Endodermal cell (in vitro differentiated cells): Measurements from ENCODE around the gene FAM72D. TPM values are rescaled to one million over a fixed set of nuclear protein-coding genes. Genes with fewer than 3 reads are reported as not detected.
"Not testable (repeated sequence)": the region's sequence is repeated elsewhere in the genome, so short reads cannot be mapped to it uniquely, and the experiment has no call there.

Experiments used
- DNase-seq: peaks from one replicate; pipeline ENCODE4 v3.0.0-alpha.2; 2017
- H3K27ac ChIP-seq: 2 replicates; pipeline ENCODE4 v1.5.1; 2013; ENCODE audit warnings: mild to moderate bottlenecking, low read depth, low read length, moderate library complexity
- H3K27me3 ChIP-seq: 2 replicates; pipeline ENCODE4 v1.6.1; 2013; ENCODE audit warnings: mild to moderate bottlenecking, low read length, moderate library complexity; ENCODE audit not compliant: insufficient read depth, control insufficient read depth, poor library complexity, severe bottlenecking
- H3K36me3 ChIP-seq: 2 replicates; pipeline ENCODE4 v1.7.0; 2013; ENCODE audit warnings: mild to moderate bottlenecking, low read length, moderate library complexity; ENCODE audit not compliant: control insufficient read depth, insufficient read depth
- H3K4me1 ChIP-seq: one replicate; pipeline ENCODE4 v1.7.0; 2013; ENCODE audit warnings: low read length; ENCODE audit not compliant: control insufficient read depth, insufficient read depth
- H3K4me3 ChIP-seq: 2 replicates; pipeline ENCODE4 v1.5.1; 2013; ENCODE audit warnings: mild to moderate bottlenecking, low read length, moderate library complexity
- H3K9ac ChIP-seq: 2 replicates; pipeline ENCODE4 v1.6.1; 2013; ENCODE audit warnings: mild to moderate bottlenecking, low read length, moderate library complexity; ENCODE audit not compliant: poor library complexity, severe bottlenecking; ENCODE audit errors: extremely low read depth
- H3K9me3 ChIP-seq: 2 replicates; pipeline ENCODE4 v1.6.1; 2013; ENCODE audit warnings: mild to moderate bottlenecking, low read length, moderate library complexity; ENCODE audit not compliant: control insufficient read depth
- H3K27ac Mint-ChIP-seq: 2 replicates; pipeline ENCODE4 v1.8.0; 2020; ENCODE audit warnings: mixed read lengths
- H3K27me3 Mint-ChIP-seq: 2 replicates; pipeline ENCODE4 v1.8.0; 2021; ENCODE audit warnings: mild to moderate bottlenecking, mixed read lengths; ENCODE audit not compliant: insufficient read depth
- H3K36me3 Mint-ChIP-seq: 2 replicates; pipeline ENCODE4 v1.8.0; 2020; ENCODE audit warnings: low read depth, mixed read lengths
- H3K4me1 Mint-ChIP-seq: 2 replicates; pipeline ENCODE4 v1.8.0; 2020; ENCODE audit warnings: mixed read lengths
- H3K4me3 Mint-ChIP-seq: 2 replicates; pipeline ENCODE4 v1.8.0; 2020; ENCODE audit warnings: mild to moderate bottlenecking, moderate library complexity, mixed read lengths
- H3K9me3 Mint-ChIP-seq: 2 replicates; pipeline ENCODE4 v1.8.0; 2020; ENCODE audit warnings: mild to moderate bottlenecking, mixed read lengths
- WGBS, 2 experiments: methylation state at CpG; one replicate each; pipeline versions ENCODE4 v1.1.5 to v1.1.7; 2013; ENCODE audit warnings: missing lambda C conversion rate in 2 of 2, mixed read lengths in 1 of 2; ENCODE audit not compliant: insufficient coverage in 1 of 2, insufficient read length in 1 of 2; 5-methylcytosine and 5-hydroxymethylcytosine counted together
- total RNA-seq, 2 donors: library from RNA; stranded (reverse); fragmentation: NEBNext Ultra II Directional in 1 of 2; extraction: Animal tissue kit (Norgen Biotek cat#: 25700) in 1 of 2; gene quantifications; 2 replicates in 1 of 2; 3 replicates in 1 of 2; pipeline ENCODE4 v1.2.1, GENCODE V29; 2021

FAM72D gene
- total RNA-seq, 2 donors from 2014 or later: 4.1 to 9.4 TPM

DNA sequence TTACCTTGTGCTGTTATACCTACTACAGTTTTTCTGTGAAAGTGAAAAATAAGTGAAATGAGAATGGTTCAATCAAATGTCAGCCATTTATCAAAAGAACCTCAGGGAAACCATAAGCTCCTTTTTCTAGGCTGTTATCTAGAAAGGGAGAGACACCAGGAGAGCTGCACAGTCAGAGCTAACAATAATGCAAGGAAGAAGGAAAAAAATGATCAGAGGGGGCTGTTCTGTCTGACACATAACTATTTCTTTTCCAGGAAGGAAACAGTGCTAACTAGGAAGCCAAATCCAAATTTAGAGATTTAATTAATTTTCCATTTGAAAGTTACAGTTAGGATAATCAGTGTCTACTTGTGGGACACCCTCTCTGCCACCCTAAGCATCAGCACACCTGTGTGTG lies 31.4 kb downstream of the FAM72D start:
- not testable (repeated sequence) for H3K27ac ChIP-seq, H3K9ac ChIP-seq, H3K36me3 Mint-ChIP-seq, H3K4me1 ChIP-seq, H3K27ac Mint-ChIP-seq, H3K27me3 Mint-ChIP-seq, H3K9me3 ChIP-seq, H3K36me3 ChIP-seq, H3K4me3 Mint-ChIP-seq, H3K4me1 Mint-ChIP-seq, H3K4me3 ChIP-seq, DNase-seq, H3K27me3 ChIP-seq, H3K9me3 Mint-ChIP-seq

GRCh38 chr1:145128697-145129469 lies 33.1 kb downstream of the FAM72D start:
- not testable (repeated sequence) for H3K4me1 Mint-ChIP-seq, H3K36me3 ChIP-seq, H3K4me1 ChIP-seq, H3K27me3 ChIP-seq, H3K4me3 ChIP-seq, H3K9me3 Mint-ChIP-seq, H3K9ac ChIP-seq, H3K36me3 Mint-ChIP-seq, H3K27me3 Mint-ChIP-seq, H3K4me3 Mint-ChIP-seq, H3K9me3 ChIP-seq, H3K27ac Mint-ChIP-seq, H3K27ac ChIP-seq
- 78 to 84% methylated on average over 7 to 12 of the region's 14 CpGs for WGBS, 2 experiments
- peak; percentile 77 for DNase-seq

GRCh38 chr1:145134476-145134875 lies 38.7 kb downstream of the FAM72D start:
- not testable (repeated sequence) for H3K9ac ChIP-seq, H3K27me3 ChIP-seq, H3K4me1 ChIP-seq, H3K27ac ChIP-seq, H3K9me3 ChIP-seq, H3K4me3 ChIP-seq, DNase-seq, H3K36me3 ChIP-seq, H3K27ac Mint-ChIP-seq, H3K36me3 Mint-ChIP-seq, H3K9me3 Mint-ChIP-seq, H3K4me1 Mint-ChIP-seq, H3K4me3 Mint-ChIP-seq, H3K27me3 Mint-ChIP-seq
- no CpG with 5 or more reads among the region's 1 CpG for WGBS, 2 experiments

GRCh38 chr1:145140549-145140948 lies 44.8 kb downstream of the FAM72D start:
- not testable (repeated sequence) for H3K4me3 Mint-ChIP-seq, H3K4me1 ChIP-seq, H3K36me3 ChIP-seq, H3K4me3 ChIP-seq, H3K27me3 Mint-ChIP-seq, H3K9me3 ChIP-seq, H3K27ac ChIP-seq, H3K9ac ChIP-seq, H3K4me1 Mint-ChIP-seq, H3K27ac Mint-ChIP-seq, H3K36me3 Mint-ChIP-seq, DNase-seq, H3K27me3 ChIP-seq, H3K9me3 Mint-ChIP-seq
- WGBS, 2 experiments: no CpG with 5 or more reads among the region's 2 CpGs

GRCh38 chr1:145144264-145144913 lies 48.6 kb downstream of the FAM72D start:
- not testable (repeated sequence) for H3K27ac ChIP-seq, H3K4me3 ChIP-seq, H3K9me3 Mint-ChIP-seq, H3K4me1 ChIP-seq, H3K27me3 ChIP-seq, H3K27ac Mint-ChIP-seq, H3K4me1 Mint-ChIP-seq, H3K36me3 Mint-ChIP-seq, H3K36me3 ChIP-seq, H3K9ac ChIP-seq, H3K4me3 Mint-ChIP-seq, H3K9me3 ChIP-seq, DNase-seq, H3K27me3 Mint-ChIP-seq
- WGBS, 2 experiments: no CpG with 5 or more reads among the region's 3 CpGs

- H3K4me1 ChIP-seq, H3K9ac ChIP-seq, H3K27ac ChIP-seq, DNase-seq, H3K36me3 ChIP-seq, H3K36me3 Mint-ChIP-seq, H3K4me3 ChIP-seq, H3K9me3 Mint-ChIP-seq, H3K27me3 Mint-ChIP-seq, H3K27me3 ChIP-seq, H3K9me3 ChIP-seq, H3K27ac Mint-ChIP-seq, H3K4me3 Mint-ChIP-seq, H3K4me1 Mint-ChIP-seq: not testable (repeated sequence)
- WGBS, 2 experiments: 76% methylated on average over 2 of the region's 4 CpGs; no CpG with 5 or more reads in 1 of the 2 experiments
Observed at GRCh38 chr1:145146308-145146707, 50.5 kb downstream of the FAM72D start.

DNA sequence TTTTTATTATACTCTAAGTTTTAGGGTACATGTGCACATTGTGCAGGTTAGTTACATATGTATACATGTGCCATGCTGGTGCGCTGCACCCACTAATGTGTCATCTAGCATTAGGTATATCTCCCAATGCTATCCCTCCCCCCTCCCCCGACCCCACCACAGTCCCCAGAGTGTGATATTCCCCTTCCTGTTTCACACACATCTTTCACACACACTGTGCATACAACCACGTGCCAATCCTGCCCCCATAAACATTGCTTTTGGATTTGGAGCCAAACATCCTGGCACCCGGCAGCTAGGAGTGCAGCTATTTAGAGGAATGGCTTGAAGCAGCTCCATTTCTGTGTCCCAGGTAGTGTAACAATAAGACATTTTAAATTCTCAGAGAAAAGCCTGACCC lies 51.4 kb downstream of the FAM72D start:
- H3K9me3 Mint-ChIP-seq: not testable (repeated sequence)

More for the DNA sequence above, 51.4 kb downstream of the FAM72D start:
- H3K36me3 ChIP-seq, H3K4me3 ChIP-seq, H3K9me3 ChIP-seq, H3K9ac ChIP-seq, H3K27ac ChIP-seq, H3K4me1 ChIP-seq, H3K27me3 ChIP-seq, H3K27me3 Mint-ChIP-seq, H3K4me1 Mint-ChIP-seq, DNase-seq, H3K4me3 Mint-ChIP-seq, H3K36me3 Mint-ChIP-seq, H3K27ac Mint-ChIP-seq: not testable (repeated sequence)
- WGBS, 2 experiments: no CpG with 5 or more reads among the region's 4 CpGs
